ENCODE measurements around the gene GPR158.

GPR158 gene

GRCh38 chr10:25565570-25565969, 390.8 kb downstream of the GPR158 start:
- no peak for DNase-seq (ENCODE audit: low spot score)

GRCh38 chr10:25573316-25573715, 398.5 kb downstream of the GPR158 start:
- DNase-seq (ENCODE audit: low spot score): no peak

GRCh38 chr10:25575343-25575742, 400.5 kb downstream of the GPR158 start:
- DNase-seq (ENCODE audit: low spot score): no peak

GRCh38 chr10:25578061-25578460, 403.3 kb downstream of the GPR158 start:
- no peak for DNase-seq (ENCODE audit: low spot score)

GRCh38 chr10:25582961-25583360, 408.2 kb downstream of the GPR158 start:
- no peak for DNase-seq (ENCODE audit: low spot score)

- no peak for DNase-seq (ENCODE audit: low spot score)
Observed at GRCh38 chr10:25600651-25601050, 425.9 kb downstream of the GPR158 start.

GRCh38 chr10:25604591-25604990, 429.8 kb downstream of the GPR158 start:
- DNase-seq (ENCODE audit: low spot score): no peak

- DNase-seq (ENCODE audit: low spot score): no peak
Observed at GRCh38 chr10:25614652-25615051, 439.9 kb downstream of the GPR158 start.

GRCh38 chr10:25615926-25616325, 441.1 kb downstream of the GPR158 start:
- DNase-seq (ENCODE audit: low spot score): no peak

- no peak for DNase-seq (ENCODE audit: low spot score)
Observed at GRCh38 chr10:25616903-25617592, 442.2 kb downstream of the GPR158 start.

GRCh38 chr10:25627606-25628005, 452.8 kb downstream of the GPR158 start:
- no peak for DNase-seq (ENCODE audit: low spot score)

GRCh38 chr10:25629333-25629732, 454.5 kb downstream of the GPR158 start:
- no peak for DNase-seq (ENCODE audit: low spot score)

- no peak for DNase-seq (ENCODE audit: low spot score)
Observed at GRCh38 chr10:25631471-25631870, 456.7 kb downstream of the GPR158 start.

- DNase-seq (ENCODE audit: low spot score): no peak
Observed at GRCh38 chr10:25632802-25633201, 458.0 kb downstream of the GPR158 start.

- no peak for DNase-seq (ENCODE audit: low spot score)
Observed at GRCh38 chr10:25633542-25633941, 458.7 kb downstream of the GPR158 start.

GRCh38 chr10:25639646-25640045, 464.8 kb downstream of the GPR158 start:
- no peak for DNase-seq (ENCODE audit: low spot score)

- DNase-seq (ENCODE audit: low spot score): no peak
Observed at GRCh38 chr10:25641595-25641994, 466.8 kb downstream of the GPR158 start.

GRCh38 chr10:25642721-25643120, 467.9 kb downstream of the GPR158 start:
- no peak for DNase-seq (ENCODE audit: low spot score)

- no peak for DNase-seq (ENCODE audit: low spot score)
Observed at GRCh38 chr10:25646371-25646770, 471.6 kb downstream of the GPR158 start.

- DNase-seq (ENCODE audit: low spot score): no peak
Observed at GRCh38 chr10:25651534-25651933, 476.7 kb downstream of the GPR158 start.
